ENCODE results near the gene PROCA1.
A peak's percentile ranks its signal among the peaks of the same experiment; 100 is the strongest.

Gene PROCA1

GRCh38 chr17:28705728-28706334, 5.9 kb downstream of the PROCA1 start:
- no peak for DNase-seq

- DNase-seq, result no peak
These were observed 6.5 kb downstream of the PROCA1 start for GRCh38 chr17:28705074-28705659.

GRCh38 chr17:28704219-28704858, 7.3 kb downstream of the PROCA1 start:
- no peak for DNase-seq

- no peak for DNase-seq
These were observed 8.0 kb downstream of the PROCA1 start for GRCh38 chr17:28703552-28704218.

- no peak for DNase-seq
These were observed 8.9 kb downstream of the PROCA1 start for GRCh38 chr17:28702752-28703150.

GRCh38 chr17:28702026-28702751, 9.5 kb downstream of the PROCA1 start:
- DNase-seq, result peak; percentile 53

- DNase-seq, result no peak
These were observed 10.7 kb downstream of the PROCA1 start for GRCh38 chr17:28700830-28701492.

GRCh38 chr17:28700278-28700677, 11.4 kb downstream of the PROCA1 start:
- DNase-seq, result no peak

GRCh38 chr17:28698253-28698941, 13.3 kb downstream of the PROCA1 start:
- DNase-seq, result no peak

- DNase-seq, result no peak
These were observed 17.8 kb downstream of the PROCA1 start for GRCh38 chr17:28693869-28694268.

- no peak for DNase-seq
These were observed 22.7 kb downstream of the PROCA1 start for GRCh38 chr17:28689011-28689410.

GRCh38 chr17:28688481-28688880, 23.2 kb downstream of the PROCA1 start:
- no peak for DNase-seq

GRCh38 chr17:28686296-28686695, 25.4 kb downstream of the PROCA1 start:
- DNase-seq, result no peak

- DNase-seq, result no peak
These were observed 26.3 kb downstream of the PROCA1 start for GRCh38 chr17:28685366-28685765.

GRCh38 chr17:28684963-28685362, 26.7 kb downstream of the PROCA1 start:
- peak; percentile 24 for DNase-seq

- no peak for DNase-seq
These were observed 29.0 kb downstream of the PROCA1 start for GRCh38 chr17:28682655-28683054.

GRCh38 chr17:28675980-28676379, 35.7 kb downstream of the PROCA1 start:
- no peak for DNase-seq

- no peak for DNase-seq
These were observed 36.2 kb downstream of the PROCA1 start for GRCh38 chr17:28675490-28675889.

GRCh38 chr17:28669918-28670317, 41.8 kb downstream of the PROCA1 start:
- no peak for DNase-seq

- DNase-seq, result no peak
These were observed 43.8 kb downstream of the PROCA1 start for GRCh38 chr17:28667870-28668269.

- no peak for DNase-seq
These were observed 45.7 kb downstream of the PROCA1 start for GRCh38 chr17:28665994-28666393.

- no peak for DNase-seq
These were observed 48.0 kb downstream of the PROCA1 start for GRCh38 chr17:28663723-28664122.

Measured in NCI-H2029 treated with DMSO at 0.1 percent for 48 hours (cell line).